Spleen (tissue), 7 donors: Measurements from ENCODE around the gene PGLYRP3.

ENCODE experiments used
- POLR2A ChIP-seq, 3 donors: fragments of 450-650 bp; IDR thresholded peaks; one replicate each; pipeline ENCODE4 v1.5.1; 2017; ENCODE audit warnings: antibody characterized with exemption in 3 of 3, mild to moderate bottlenecking in 1 of 3
- TF ChIP-seq, protein P1 (sequence below), 11 experiments: fragments of 200-600 bp in 7 of 11; fragments of 450-650 bp in 4 of 11; sonication (generic) in 4 of 11; IDR thresholded peaks in 8 of 11; conservative IDR thresholded peaks in 3 of 11; 1 replicate in 7 of 11; 2 replicates in 4 of 11; pipeline versions ENCODE4 v1.4.0 to v1.8.0; 2016 to 2021; ENCODE audit warnings: antibody characterized with exemption in 11 of 11, inconsistent platforms in 4 of 11, mild to moderate bottlenecking in 1 of 11
- donor health status: DM: no; HTN: no; CAD: no; lungs with moderate emphysema.
- donor health status: DM: no; HTN: no; CAD: no.
- donor health status: DM: no; HTN: no; CAD: no.

- TF ChIP-seq POLR2A (IDR thresholded peaks at IDR 0.05), result no peak
- TF ChIP-seq, protein P1, sequence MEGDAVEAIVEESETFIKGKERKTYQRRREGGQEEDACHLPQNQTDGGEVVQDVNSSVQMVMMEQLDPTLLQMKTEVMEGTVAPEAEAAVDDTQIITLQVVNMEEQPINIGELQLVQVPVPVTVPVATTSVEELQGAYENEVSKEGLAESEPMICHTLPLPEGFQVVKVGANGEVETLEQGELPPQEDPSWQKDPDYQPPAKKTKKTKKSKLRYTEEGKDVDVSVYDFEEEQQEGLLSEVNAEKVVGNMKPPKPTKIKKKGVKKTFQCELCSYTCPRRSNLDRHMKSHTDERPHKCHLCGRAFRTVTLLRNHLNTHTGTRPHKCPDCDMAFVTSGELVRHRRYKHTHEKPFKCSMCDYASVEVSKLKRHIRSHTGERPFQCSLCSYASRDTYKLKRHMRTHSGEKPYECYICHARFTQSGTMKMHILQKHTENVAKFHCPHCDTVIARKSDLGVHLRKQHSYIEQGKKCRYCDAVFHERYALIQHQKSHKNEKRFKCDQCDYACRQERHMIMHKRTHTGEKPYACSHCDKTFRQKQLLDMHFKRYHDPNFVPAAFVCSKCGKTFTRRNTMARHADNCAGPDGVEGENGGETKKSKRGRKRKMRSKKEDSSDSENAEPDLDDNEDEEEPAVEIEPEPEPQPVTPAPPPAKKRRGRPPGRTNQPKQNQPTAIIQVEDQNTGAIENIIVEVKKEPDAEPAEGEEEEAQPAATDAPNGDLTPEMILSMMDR (IDR thresholded peaks at IDR 0.05 in 8 of 11, conservative IDR thresholded peaks at IDR 0.05 in 3 of 11), result no peak
Observed at GRCh38 chr1:153337980-153338853, 25.5 kb upstream of the PGLYRP3 start.
